HG02571 (cell line): Measurements from ENCODE around the gene ARL17B.
"Not testable (repeated sequence)": the region's sequence is repeated elsewhere in the genome, so short reads cannot be mapped to it uniquely, and the experiment has no call there.

Experiments
- ATAC-seq: cut with Tn5 transposase; IDR thresholded peaks from one replicate; pipeline ENCODE4 v1.9.1; 2021; ENCODE audit warnings: mild to moderate bottlenecking, moderate library complexity; ENCODE audit not compliant: unreplicated experiment

ARL17B gene

GRCh38 chr17:46252804-46253203 is 108.8 kb downstream of the ARL17B start:
- ATAC-seq: not testable (repeated sequence)

GRCh38 chr17:46249153-46249552 is 112.4 kb downstream of the ARL17B start:
- not testable (repeated sequence) for ATAC-seq

DNA sequence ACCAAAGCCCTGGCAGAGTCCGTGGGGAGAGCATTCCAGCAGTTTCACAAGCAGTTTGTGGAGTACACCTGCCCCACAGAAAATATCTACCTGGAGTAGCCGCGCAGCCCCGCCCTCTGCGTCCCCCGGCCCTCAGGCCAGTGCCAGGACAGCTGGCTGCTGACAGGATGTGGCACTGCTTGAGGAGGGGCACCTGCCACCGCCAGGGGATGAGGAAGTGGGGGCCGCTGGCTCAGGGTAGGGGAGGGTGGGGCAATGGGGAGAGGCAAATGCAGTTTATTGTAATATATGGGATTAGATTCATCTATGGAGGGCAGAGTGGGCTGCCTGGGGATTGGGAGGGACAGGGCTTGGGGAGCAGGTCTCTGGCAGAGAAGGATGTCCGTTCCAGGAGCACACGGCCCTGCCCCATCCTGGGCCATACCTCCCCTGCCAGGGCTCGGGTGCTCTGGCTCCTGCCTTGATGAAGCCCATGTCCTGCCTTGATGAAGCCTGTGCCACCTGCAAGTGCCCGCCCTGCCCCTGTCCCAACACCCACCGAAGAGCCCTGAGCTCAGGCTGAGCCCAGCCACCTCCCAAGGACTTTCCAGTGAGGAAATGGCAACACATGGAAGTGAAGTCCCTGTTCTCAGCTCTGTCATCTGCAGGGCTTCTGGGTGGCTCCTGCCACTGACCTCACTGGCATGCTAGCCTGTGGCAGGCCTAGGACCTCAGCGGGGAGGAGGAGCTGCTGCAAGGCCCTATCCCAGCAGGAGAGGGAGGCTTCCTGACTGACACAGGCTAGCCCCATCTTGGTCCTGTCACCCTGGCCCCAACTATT is 116.4 kb downstream of the ARL17B start:
- not testable (repeated sequence) for ATAC-seq

- ATAC-seq: not testable (repeated sequence)
These were observed 117.1 kb downstream of the ARL17B start for GRCh38 chr17:46244339-46244913.

DNA sequence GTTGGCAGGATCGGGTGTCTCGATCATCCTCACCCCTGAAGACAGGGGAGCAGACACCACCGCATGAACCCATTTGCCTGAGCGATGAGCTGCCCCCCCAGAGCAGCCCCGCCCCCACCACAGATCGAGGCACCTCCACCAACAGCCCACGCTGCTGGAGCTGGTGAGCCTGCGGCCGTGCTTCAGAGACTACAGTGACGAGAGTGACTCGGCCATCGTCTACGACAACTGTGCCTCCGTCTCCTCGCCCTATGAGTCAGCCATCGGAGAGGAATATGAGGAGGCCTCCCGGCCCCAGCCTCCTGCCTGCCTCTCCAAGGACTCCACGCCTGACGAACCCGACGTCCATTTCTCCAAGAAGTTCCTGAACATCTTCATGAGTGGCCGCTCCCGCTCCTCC is 117.6 kb downstream of the ARL17B start:
- not testable (repeated sequence) for ATAC-seq

- ATAC-seq: not testable (repeated sequence)
These were observed 118.1 kb downstream of the ARL17B start for GRCh38 chr17:46243505-46243904.

GRCh38 chr17:46231359-46231758 is 130.2 kb downstream of the ARL17B start:
- ATAC-seq: not testable (repeated sequence)

- peak; percentile 99 for ATAC-seq
These were observed 136.2 kb downstream of the ARL17B start for GRCh38 chr17:46225274-46225794.

DNA sequence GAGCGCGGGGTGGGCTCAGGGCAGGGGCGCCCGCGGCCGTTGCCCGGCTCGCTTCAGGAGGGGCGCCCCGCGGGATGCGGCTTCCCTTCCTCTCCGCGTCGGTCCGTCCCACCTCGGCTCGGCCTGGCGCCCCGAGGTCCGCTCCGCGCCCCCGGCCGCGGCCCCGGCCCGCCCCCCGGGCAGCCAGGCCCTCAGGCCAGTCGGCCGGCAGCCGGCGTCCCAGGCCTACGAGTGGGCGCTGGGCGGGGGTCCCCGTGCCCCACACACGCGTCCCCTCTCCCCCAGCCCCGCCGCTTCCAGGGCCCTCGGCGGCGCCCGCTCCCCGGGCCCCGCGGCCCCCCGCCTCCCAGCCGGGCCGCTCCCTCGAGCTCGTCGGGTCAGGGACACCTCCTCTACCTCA is 136.7 kb downstream of the ARL17B start:
- ATAC-seq: peak; percentile 34
